CD4-positive, alpha-beta T cell treated with Interleukin-12 subunit alpha and Interleukin-12 subunit beta, for 1 hour (primary cell): ENCODE data around the gene GPATCH2L.

Source experiments
- DNase-seq: peaks from one replicate; pipeline ENCODE4 v3.0.0-alpha.2; 2020

The GPATCH2L gene

DNA sequence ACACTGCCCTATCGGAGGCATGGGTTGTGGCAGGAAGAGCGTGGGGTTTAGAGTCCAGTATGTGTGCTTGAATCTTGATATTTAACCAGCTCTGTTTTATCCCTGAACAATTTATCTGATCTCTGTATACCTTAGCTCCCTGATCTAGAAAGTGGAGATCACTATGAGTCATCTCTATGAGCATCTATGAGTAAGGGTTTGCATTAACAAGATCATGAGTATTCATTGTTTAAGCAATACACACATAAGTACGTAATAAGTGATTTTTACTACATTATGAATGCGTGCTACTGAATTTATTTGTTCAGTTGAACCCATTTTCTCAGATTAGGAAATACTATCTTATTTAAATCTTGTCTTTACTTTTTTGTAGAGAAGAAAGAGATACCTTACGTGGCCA lies 49.4 kb downstream of the GPATCH2L start:
- DNase-seq: no peak

DNA sequence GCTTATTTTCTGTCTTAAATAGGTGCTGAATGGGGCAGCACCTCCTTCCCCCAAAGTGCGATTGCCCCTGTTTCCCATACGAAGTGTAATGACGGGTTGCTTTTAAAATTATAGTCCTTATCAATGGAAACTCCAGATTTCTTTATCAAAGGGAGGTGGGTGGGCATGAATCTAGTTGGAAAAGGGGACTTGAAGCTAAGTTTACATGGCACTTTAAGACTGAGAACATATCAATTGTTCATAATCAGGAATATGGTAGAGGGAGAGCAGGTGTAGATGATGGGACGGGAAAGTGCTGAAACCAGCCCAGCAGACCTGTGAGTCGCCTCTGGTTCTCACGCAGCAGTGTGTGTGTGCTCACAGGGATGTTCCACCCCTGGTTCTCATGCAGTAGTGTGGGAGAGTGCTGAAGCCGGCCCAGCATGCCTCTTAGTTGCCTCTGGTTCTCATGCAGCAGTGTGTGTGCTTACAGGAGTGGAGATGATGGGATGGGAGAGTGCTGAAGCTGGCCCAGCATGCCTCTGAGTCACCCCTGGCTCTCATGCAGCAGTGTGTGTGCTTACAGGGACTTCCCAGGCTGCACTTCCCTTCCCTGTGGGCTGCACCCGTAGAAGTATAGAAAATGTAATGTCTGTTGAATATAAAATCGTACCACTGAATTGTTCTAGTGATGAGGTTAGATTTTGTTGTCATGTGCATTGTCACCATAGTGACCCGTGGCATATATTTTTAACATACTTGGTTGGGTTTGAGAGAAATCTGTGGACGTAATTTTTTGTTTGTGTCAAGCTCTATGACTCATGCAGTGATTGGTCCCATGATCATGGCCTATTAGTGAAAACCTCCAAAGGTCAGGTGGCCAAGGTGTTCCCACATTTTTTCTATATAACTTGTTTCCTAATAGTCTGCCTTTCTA lies 51.6 kb downstream of the GPATCH2L start:
- no peak for DNase-seq

DNA sequence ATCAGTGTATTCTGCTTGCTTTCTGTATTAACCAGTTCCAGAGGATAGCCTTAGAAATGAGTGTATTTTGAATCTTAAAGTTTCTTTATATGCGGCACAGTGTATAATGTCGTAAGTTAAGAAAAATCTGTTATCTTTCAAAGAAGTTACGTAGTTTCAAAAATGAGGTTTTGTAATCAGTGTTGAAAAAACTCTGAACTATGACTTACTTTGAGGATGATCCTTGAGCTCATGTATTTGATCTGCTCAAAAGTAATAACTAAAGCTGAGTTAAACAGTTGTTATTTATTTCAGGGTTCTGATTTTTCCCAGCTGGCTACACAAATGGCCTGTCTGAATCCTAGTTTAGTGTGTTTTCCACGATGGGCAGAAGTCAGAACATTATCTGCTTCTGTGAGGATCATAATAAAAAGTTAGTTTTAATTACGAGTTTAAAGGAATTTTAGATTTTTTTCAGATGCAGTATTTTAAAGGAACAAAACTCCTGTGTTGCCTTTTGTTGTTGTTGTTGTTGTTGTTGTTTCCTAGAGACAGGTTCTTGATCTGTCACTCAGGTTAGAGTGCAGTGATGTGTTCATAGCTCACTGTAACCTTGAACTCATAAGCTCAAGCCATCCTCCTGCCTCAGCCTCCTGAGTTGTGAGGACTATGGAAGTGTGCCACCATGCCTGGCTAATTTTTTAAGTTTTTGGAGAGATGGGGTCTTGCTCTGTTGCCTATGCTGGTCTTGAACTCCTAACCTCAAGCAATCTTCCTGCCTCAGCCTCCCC lies 52.9 kb downstream of the GPATCH2L start:
- DNase-seq: no peak

DNA sequence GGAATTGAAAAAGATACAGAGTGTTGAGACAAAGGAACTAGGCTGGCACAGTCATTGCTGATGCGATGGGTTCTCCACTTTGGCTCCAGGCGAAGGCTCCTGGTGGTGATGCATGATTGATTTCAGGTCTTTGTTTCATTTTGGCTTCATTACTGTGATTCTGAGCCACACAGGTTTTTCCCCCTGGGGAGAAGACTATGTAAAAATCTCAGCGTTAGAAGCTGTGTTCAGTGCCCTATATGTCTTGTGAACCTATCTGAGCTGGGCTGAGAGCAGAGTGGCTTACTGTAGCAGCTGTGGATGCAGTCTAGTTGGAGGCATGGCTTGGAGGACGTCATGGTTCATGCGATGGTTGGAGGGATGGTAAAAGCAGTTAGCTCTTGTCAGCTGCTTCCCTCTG lies 54.0 kb downstream of the GPATCH2L start:
- no peak for DNase-seq

DNA sequence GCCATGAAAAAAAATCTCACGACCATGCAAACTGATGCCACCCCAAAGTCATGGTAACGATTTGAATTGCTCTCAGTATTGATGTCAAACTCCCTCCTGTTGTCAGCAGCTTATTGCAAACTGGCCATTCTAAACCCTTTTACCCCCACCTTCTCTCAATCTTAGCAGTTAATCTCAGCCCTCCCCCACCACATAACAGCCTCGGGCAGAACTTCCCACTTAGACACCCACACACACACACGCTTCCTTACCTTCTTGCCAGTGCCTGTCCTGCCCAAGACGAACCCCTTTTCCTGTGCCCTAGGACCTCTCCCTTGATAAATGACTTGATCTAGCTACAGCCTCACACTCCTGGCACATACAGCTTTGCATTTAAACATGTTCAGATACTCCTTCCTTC lies 56.6 kb downstream of the GPATCH2L start:
- no peak for DNase-seq

DNA sequence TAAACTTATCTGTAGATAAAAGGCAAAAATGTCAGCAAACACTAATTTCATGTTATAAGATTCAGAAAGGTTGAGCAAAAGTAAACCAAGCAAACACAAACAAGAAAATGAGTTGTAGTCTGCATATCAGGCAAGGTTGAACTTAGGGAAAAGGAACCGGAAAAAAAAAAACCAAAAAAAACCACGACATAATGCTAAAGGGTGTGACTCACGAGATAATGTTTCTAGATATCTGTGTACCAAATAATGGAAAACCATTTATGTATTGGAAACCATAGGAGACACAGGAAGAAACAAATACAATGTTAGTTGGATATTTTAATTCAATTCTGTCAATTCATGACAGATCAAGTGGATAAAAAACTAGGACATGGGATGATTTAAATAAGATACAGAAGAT lies 60.5 kb downstream of the GPATCH2L start:
- no peak for DNase-seq

DNA sequence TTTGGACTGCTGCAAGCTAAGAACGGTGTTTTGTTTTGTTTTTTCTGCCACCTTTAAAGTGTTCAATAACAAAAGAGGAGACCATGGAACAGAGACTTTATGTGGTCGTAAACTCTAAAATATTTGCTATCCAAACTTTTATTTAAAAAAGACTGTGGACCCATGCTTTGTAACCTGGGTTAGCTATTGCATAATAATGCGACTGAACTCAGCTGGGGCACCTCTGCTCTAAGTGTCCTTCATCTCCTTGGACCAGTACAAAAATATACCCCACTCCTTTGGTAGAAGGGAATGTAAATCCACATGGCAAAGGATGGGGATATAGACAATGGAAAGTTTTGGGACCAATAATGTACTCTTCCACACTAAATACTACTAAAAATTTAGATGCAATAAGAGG lies 65.5 kb downstream of the GPATCH2L start:
- no peak for DNase-seq

DNA sequence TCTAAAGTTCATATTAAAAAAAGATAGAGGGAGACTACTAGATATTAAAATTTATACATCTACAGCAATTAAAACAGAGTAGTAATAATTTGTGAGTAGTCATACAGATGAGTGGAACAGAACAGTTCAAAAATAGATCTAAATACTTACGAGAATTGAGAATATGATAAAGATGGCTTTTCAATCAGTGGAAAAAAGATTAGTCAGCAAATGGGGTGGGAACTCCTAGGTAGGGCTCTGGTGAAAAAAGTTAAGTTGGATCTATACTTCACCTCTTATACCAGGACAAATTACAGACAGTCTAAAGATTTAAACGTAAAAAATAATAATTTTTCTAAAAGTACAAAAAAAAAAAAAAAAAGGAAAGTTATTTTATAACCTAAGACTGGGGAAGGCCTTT lies 66.9 kb downstream of the GPATCH2L start:
- DNase-seq: no peak

DNA sequence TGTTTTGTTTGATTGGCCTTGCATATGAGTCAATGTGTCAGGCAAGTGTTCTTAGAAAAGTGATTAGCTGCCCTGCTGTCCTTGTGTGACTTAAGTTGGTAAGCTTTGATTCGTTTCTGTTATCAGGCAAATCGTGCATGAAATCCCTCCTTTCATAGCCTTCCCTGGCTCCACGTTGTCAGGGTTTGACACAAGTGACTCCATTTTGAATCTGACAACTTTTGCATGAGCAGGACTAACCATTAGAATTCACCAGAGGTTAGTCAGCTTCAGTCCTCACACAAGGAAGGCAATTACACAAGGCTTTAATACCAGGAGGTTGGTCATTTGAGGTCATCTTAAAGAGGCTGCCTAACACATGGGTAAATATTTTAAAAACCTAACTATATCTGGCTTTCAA lies 68.2 kb downstream of the GPATCH2L start:
- no peak for DNase-seq

DNA sequence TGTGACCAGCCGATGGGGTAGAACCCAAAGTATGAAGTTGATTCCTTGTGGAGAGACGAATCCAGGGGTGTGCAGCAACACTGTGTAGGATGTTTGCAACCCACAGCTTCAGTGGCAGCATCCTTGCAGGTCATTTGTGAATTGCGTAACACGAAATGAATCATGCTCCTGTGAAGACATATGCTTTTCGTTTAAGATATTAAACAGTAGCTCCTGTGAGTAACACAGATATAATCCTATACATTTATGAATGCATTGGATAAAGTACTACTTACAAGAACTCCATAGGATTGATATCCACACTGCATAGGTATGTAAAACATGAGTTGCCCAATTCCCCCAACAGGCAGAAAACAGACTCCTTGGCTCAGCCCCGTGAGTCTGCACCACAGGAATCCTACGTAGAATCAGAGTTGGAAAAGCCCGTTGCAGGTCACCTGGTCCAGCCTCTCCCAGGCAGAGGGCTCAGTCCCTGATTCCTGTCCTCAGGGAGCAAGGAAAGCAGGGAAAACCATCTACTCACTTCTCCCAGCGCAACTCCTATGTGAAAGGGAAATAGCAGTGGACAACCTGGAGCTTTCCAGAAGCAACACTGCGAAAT lies 75.8 kb downstream of the GPATCH2L start:
- no peak for DNase-seq

DNA sequence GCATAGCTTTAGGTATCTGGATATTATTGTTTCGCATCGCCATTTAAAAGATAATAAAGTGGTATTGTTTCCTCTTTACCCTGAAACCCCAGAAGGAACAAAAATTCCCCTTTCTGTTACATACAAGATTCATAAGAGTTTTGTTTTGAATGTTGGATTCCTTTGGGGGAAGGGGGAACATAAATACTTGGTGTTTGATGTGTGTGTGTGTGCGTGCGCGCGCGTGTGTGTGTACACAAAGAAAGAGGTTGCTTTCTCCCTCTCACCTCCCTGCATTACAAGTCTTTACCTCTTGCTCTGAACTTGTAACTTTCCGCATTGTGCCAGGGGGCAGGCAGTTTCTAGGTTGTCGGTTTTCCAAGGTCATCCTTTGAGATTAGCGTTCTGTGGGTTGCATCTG lies 76.4 kb downstream of the GPATCH2L start:
- DNase-seq: no peak

DNA sequence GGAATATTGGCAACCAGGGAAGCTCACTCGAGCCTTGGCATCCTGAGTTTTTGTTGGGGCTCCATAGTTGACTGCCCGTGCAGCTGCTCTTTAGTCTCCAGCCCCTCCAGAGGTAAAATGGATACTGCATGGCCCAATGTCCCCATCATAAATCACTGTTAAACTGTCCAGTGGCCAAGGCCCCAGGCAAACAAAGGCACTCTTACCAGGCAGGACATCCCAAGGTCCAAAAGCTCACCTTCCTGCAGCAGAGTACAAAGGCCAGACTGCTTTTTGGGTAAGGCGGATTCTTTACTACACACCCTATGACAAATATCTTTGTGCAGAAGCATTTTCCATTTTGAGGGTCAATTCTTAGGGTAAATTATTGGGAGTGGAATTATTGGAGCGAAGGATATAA lies 81.1 kb downstream of the GPATCH2L start:
- DNase-seq: no peak

DNA sequence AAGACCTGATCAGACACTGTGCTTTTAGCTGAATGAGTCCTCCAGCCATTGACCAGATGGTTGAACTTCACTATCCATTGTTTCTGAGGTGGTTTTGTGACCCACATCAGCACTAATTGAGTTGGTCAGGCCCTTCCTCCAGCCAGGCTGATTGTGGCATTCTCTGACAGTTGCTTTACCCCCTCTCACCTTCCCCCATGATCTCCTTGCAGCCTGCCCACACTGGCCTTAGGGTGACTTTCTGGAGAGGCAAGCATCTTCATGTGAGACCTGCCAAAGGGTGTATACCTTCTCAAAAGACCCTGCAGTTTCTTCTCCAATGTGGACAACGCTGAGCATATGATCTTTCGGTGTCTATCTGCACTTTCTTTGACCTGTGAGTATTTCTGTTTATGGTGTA lies 83.9 kb downstream of the GPATCH2L start:
- DNase-seq: no peak

DNA sequence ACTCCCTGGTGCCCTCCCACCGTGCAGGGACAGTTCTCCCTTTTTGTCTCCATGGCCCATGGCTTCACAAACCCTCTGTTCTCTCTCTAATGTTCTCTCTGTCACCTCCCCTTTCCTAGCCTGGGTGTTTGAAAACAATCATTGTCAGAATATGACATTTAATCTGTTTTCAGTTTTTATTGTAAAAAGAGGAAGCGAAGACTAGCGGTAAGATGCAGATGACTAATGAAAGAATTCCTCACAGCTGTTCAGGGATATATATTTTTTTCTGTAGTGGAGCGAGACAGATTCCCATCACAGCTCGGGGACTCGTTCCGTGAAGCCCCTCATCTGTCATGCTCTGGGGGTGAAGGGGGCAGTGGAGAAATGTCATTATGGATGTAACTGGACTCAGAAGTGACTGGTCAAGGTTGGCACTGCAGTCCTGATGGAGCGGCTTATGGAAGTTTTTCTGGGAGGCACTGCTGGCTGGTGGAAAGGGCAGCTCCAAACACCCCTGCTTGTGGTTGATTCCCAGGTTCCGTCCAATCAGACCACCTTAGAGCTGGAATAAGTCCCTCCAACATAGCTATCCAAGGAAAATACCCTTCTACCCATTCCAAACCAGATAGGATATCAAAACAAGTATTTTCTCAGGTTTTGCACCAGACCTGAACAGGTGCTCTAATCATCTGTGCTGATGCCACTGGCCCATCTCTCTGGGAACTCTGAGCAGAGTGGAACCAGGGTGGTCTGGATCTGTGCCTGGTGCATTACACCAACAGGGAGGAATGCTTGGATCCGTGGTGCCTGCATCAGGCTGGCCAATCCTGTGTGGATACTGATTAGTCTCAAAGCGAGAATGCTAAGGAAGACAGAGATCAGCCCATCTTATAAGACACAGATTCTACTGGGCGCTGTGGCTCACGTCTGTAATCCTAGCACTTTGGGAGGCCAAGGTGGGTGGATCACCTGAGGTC lies 84.7 kb downstream of the GPATCH2L start:
- DNase-seq: no peak

DNA sequence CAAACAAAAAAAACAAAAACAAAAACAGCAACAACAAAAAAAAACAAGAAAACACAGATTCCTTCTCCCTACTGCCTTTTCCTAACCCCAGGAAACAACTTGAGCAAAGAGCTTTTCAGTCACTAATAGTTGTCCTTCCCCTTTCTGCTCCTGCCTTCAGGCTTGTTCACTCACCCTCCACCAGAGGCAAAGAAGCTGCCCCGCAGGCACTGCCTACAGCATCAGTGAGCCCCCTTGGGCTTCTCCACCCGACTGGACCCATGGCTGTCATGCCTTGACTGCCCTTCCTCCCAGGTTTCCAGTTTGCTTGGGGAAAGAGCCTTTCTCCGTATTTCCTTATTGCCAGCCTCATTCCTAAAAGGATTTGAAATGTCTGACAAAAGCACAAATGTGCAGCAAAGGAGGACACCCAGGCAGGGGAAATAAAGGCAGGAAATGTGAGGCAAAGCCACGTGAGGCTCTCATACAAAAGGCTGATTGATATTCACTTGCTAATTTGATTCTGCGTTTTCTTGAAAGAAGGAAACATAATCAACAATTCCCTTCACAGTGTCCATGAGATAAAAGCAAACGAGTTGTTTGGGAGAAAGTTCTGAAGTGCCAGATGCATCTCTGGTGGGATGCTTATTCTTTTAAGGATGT lies 85.7 kb downstream of the GPATCH2L start:
- DNase-seq: no peak

DNA sequence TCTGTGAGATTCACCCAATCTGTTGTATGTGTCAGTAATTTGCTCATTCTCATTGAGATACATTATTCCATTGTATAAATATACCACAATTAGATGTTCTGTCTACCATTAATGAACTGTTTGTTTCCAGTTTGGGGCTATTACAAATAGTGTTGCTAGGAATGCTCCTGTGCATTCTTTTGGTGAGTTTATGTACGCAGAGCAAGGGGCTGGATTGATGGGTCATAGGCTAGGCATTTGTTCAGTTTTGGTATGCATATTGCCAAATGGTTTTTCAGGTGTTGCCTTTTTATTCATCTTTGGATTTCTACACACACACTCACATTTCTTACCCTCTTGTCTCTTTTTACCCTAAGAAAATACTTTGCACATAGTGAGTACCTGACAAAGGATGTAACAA lies 93.4 kb downstream of the GPATCH2L start:
- no peak for DNase-seq

DNA sequence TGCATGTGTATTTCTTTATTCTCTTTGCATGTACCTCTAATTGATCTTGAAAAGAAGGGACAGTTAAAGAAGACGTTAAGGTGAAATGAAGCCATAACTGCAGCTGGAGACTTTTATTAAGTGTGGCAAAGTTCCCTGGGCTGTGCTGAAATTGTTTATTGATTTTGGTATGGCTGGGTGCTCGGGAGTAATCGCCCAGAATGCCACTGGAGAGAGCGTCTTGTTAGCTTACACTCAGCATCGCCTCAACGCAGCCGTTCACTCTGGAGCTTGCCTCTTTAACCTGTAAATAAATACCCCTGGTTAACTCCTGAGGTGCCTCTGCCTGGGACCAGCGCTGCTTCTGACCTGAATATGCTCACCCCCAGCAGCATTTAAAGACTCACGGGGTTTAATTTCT lies 98.6 kb downstream of the GPATCH2L start:
- DNase-seq: no peak

DNA sequence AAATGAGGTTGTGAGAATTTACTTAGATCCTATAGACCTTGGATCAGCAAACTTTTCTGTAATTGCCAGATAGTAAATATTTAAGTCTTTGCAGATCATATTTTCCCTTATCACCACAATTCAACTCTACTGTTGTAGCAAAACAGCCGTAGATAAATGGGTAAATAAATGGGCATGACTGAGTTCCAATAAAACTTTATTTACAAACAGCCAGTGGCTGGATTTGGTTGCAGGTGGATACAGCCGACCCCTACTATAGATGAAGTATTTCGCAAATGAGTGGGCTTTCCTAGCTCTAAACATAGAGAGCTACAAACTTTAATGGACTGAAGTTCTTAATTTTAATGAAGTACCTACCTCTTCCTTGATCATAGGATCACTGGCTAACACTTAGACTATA lies 100.7 kb downstream of the GPATCH2L start:
- DNase-seq: no peak

DNA sequence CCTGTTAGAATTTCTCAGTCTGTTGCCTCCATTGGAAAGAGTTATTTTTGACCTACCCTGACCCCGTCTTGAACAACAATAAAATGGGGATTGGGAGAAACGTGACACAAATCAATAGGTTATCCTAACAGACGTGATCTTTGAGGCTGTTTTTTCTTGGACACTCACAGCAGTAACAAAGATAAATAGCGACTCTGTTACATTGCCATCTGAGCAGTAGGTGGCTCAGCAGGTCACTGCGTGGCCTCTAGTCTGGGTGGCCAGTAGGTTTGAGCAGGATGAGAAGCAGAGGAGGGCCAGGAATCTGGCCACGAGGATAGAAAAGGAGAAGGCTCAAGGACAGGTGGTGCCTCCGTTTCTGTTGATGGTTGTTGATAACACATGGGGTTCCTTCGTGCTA lies 101.4 kb downstream of the GPATCH2L start:
- no peak for DNase-seq

DNA sequence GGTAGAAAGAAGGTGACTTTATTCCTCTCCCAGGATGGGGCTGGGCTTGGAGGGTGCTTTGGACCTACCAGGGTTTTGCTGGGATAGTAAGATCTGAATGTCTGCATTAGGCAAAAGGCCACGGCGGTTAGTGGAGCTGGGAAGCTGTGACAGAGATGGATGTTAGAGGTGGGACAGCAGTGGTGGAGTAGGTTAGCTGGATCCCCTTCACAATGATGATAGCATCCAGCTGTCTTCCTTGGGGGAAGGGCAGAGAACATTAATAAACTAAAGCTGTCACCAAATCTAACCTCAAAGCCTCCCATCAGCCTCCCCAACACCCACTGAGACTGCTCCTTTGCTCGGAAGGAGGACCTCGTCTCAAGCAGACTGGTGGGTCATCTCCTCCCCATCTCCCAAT lies 104.8 kb downstream of the GPATCH2L start:
- no peak for DNase-seq

DNA sequence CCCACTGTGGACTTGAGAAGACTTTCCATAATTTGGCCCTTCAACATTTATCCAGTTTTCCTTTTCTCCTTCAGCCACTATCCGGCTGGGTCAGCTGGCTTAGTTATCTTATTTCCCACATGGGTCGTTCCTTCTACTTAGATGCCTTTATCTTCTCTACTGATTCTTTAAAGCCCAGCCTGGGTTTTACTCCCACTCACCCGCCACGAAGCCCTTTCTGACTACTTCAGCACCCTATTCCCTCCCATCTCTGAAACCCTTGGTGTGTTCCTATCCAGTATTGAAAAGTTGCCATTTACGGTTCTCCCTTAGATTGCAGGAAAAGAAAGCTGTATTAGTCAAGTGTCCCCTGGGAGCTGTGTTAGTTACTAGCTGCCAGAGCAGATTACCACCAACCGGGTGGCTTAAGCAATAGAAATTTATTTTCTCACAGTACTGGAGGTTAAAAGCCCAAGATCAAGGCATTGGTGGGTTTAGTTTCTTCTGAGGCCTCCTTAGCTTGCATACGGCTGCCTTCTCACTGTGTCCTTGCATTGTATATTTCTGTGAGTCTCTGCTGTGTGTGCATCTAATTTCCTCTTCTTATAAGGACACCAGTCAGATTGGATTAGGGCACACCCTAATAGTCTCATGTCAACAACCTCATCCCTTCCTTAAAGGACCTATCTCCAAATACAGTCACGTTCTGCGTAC lies 105.5 kb downstream of the GPATCH2L start:
- no peak for DNase-seq
